ENCODE measurements around the gene SLC35E1. TPM values are rescaled to one million over a fixed set of nuclear protein-coding genes. Genes with fewer than 3 reads are reported as not detected.

The SLC35E1 gene
- total RNA-seq, 1 experiment from 2014 or later, result 35.8 TPM

DNA sequence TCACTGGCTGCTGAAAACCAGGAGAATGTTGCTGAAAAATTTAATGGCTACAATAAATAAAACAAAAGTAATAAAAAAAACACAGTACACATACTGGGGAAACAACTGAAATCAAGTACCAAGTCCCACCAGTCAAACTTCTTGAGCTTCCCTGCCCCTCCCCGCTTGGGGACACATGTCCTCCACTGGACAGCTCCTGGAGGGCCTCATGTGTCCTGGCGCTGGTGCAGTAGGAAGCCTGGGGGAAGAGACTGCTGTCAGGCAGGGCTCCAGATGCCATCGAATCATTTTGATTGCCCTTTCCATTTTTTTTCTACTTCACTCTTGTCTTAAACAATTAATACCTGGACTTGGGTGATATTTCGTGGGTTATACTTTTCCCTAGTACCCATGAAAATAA, 26.6 kb upstream of the SLC35E1 start:
- peaks cover 21% of the 10 kb centered on the region; the same call in 1 of the 2 replicates for H3K79me2 ChIP-seq (ENCODE audit: insufficient read depth, low read length)
- H3K9me3 Mint-ChIP-seq, result no peaks in the 10 kb centered on the region
- TF ChIP-seq, protein P1, sequence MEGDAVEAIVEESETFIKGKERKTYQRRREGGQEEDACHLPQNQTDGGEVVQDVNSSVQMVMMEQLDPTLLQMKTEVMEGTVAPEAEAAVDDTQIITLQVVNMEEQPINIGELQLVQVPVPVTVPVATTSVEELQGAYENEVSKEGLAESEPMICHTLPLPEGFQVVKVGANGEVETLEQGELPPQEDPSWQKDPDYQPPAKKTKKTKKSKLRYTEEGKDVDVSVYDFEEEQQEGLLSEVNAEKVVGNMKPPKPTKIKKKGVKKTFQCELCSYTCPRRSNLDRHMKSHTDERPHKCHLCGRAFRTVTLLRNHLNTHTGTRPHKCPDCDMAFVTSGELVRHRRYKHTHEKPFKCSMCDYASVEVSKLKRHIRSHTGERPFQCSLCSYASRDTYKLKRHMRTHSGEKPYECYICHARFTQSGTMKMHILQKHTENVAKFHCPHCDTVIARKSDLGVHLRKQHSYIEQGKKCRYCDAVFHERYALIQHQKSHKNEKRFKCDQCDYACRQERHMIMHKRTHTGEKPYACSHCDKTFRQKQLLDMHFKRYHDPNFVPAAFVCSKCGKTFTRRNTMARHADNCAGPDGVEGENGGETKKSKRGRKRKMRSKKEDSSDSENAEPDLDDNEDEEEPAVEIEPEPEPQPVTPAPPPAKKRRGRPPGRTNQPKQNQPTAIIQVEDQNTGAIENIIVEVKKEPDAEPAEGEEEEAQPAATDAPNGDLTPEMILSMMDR (conservative IDR thresholded peaks at IDR 0.05), result no peak
- no peak for DNase-seq
- H4K91ac ChIP-seq (ENCODE audit: insufficient read length, low read depth, low read length), result no peak overlapping the region
- no peaks in the 10 kb centered on the region for H3K27me3 ChIP-seq (ENCODE audit: insufficient read depth, low read length)
- no peaks in the 10 kb centered on the region for H3K23me2 ChIP-seq (ENCODE audit: insufficient read length, low read depth, low read length, poor library complexity, severe bottlenecking)
- no peak overlapping the region for H2BK15ac ChIP-seq (ENCODE audit: low read depth, low read length)
- WGBS (ENCODE audit: extremely low coverage, insufficient read length, low lambda C conversion rate), result no CpG with 5 or more reads among the region's 4 CpGs
- no peaks in the 10 kb centered on the region for H3K36me3 Mint-ChIP-seq (ENCODE audit: insufficient read depth in 1 of 3, low read depth in 3 of 3)
- no peak overlapping the region for H3K18ac ChIP-seq (ENCODE audit: insufficient read length, low read depth, low read length)
- no peak overlapping the region for H3T11ph ChIP-seq (ENCODE audit: low read length)
- H2AK5ac ChIP-seq (ENCODE audit: insufficient read length, low read length), result no peak overlapping the region
- no peak overlapping the region for H2BK5ac ChIP-seq (ENCODE audit: insufficient read length, low read length)
- H3K27me3 Mint-ChIP-seq (ENCODE audit: low read depth), result no peaks in the 10 kb centered on the region
- peaks cover 10% of the 10 kb centered on the region for H3K79me1 ChIP-seq (ENCODE audit: insufficient read depth, low read depth, low read length, poor library complexity, severe bottlenecking)
- no peaks in the 10 kb centered on the region for H3K4me1 ChIP-seq (ENCODE audit: insufficient read depth, low read length)
- no peak overlapping the region for H3K27ac ChIP-seq (ENCODE audit: insufficient read length, low read depth, low read length)
- no peak overlapping the region for H3K4me3 Mint-ChIP-seq
- H3K14ac ChIP-seq (ENCODE audit: insufficient read depth, low read length), result no peak overlapping the region
- H3K27ac Mint-ChIP-seq, result no peak overlapping the region; a peak in 1 of 7 replicates
- H4K5ac ChIP-seq (ENCODE audit: insufficient read length, low read depth, low read length), result no peak overlapping the region
- no peak overlapping the region for H2BK20ac ChIP-seq (ENCODE audit: low read depth, low read length, poor library complexity, severe bottlenecking)
- no peak overlapping the region for H3K56ac ChIP-seq (ENCODE audit: insufficient read length, low read depth, low read length)
- H3K9me3 ChIP-seq (ENCODE audit: control insufficient read depth, low read depth, low read length), result no peaks in the 10 kb centered on the region
- H3K4me1 Mint-ChIP-seq, result no peaks in the 10 kb centered on the region; a peak in 1 of 4 replicates
- H3K9ac ChIP-seq (ENCODE audit: extremely low read depth, insufficient read length, low read length), result no peak overlapping the region
- peaks cover 4% of the 10 kb centered on the region for H4K20me1 ChIP-seq (ENCODE audit: control insufficient read depth, insufficient read depth, insufficient read length)
- H2AFZ ChIP-seq (ENCODE audit: low read length), result no peak overlapping the region
- no peak overlapping the region for H3K23ac ChIP-seq (ENCODE audit: insufficient read length, low read depth, low read length)
- H4K8ac ChIP-seq (replicated peaks; ENCODE audit: insufficient read length, low read depth, low read length), result no peak overlapping the region
- H2BK120ac ChIP-seq (ENCODE audit: low read depth, low read length, poor library complexity, severe bottlenecking), result no peak overlapping the region
- no peak overlapping the region for H3K4me2 ChIP-seq (ENCODE audit: insufficient read depth, insufficient read length, low read length)
- H3K4ac ChIP-seq (ENCODE audit: low read depth, low read length), result no peak overlapping the region
- H2BK12ac ChIP-seq (ENCODE audit: insufficient read length, low read depth, low read length), result no peak overlapping the region
